HG03521 (cell line): ENCODE data around the gene TXNDC9.
"Not testable (repeated sequence)": the region's sequence is repeated elsewhere in the genome, so short reads cannot be mapped to it uniquely, and the experiment has no call there.

ENCODE experiments used
- ATAC-seq: cut with Tn5 transposase; IDR thresholded peaks from one replicate; pipeline ENCODE4 v1.9.1; 2021; ENCODE audit warnings: mild to moderate bottlenecking, moderate library complexity; ENCODE audit not compliant: unreplicated experiment

Gene TXNDC9

DNA sequence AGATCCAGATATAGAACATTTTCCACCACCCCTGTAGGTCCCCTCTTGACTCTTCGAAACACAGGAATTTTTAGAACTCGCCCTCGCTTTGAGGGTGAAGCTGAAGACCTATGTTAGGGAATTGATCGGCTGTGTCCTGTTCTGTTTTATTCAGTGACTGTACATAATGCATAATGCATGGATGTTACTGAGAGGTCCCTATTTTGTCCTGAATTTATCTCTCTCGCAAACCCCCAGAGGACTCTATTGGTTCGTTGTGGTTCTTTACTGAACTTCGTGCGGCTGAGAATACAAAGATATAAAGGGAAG, 625 bp upstream of the TXNDC9 start:
- peak; percentile 0 for ATAC-seq

- ATAC-seq = no peak
Measured at GRCh38 chr2:99325384-99325783, 10.7 kb downstream of the TXNDC9 start.

DNA sequence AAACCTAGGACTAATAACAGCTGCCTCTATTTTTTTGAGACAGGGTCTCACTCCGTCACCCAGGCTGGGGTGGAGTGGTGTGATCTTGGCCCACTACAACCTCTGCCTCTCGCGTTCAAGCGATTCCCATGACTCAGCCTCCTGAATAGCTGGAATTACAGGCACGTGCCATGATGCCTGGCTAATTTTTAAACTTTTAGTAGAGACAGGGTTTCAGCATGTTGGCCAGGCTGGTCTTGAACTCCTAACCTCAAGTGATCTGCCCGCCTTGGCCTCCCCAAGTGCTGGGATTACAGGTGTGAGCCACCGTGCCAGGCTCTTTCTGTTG, 18.3 kb downstream of the TXNDC9 start:
- ATAC-seq = not testable (repeated sequence)

- no peak for ATAC-seq
Measured at GRCh38 chr2:99317161-99317872, 18.8 kb downstream of the TXNDC9 start.

- ATAC-seq = not testable (repeated sequence)
Measured at GRCh38 chr2:99301097-99301496, 35.0 kb downstream of the TXNDC9 start, which contains the start of gene LYG1. Gene LYG1 (minus strand): TSS chr2:99301197. CDS start chr2:99295670, 5,527 bp downstream.

DNA sequence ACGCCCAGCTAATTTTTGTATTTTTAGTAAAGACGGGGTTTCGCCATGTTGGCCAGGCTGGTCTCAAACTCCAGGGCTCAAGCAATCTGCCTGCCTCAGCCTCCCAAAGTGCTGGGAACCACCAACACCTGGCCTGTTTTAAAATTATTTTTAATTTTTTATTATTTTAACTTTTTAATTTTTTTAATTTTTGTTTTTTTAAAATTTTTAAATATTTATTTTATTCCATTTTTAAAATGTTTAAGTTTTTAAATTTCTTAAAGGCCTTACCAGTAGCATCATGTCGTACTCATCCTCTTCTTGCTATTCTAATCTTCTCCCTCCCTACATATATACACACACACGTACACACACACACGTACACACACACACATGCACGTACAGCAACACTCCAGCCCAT, 36.6 kb downstream of the TXNDC9 start:
- no peak for ATAC-seq

- ATAC-seq = no peak
Measured at GRCh38 chr2:99297994-99298393, 38.1 kb downstream of the TXNDC9 start.

DNA sequence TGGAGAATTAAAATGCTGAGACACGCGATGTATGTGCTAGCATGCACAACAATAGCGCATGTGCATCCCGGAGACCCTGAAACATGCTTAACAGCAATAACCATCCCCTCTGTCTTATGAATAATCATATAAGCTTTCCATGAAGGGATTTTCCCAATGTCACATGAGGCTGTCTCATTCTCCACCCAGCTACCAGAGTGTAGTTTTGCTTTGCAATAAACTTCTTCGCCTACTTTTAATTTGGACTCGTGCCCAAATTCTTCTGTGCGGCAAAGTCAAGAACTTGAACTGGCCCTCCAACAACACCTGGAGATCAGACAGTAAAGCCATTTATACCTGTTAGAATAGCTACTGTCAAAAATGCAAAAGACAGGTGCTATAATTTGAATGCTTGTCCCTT, 50.6 kb downstream of the TXNDC9 start:
- ATAC-seq = no peak

- no peak for ATAC-seq
Measured at GRCh38 chr2:99279969-99280695, 56.0 kb downstream of the TXNDC9 start.

- no peak for ATAC-seq
Measured at GRCh38 chr2:99278793-99279291, 57.3 kb downstream of the TXNDC9 start.

DNA sequence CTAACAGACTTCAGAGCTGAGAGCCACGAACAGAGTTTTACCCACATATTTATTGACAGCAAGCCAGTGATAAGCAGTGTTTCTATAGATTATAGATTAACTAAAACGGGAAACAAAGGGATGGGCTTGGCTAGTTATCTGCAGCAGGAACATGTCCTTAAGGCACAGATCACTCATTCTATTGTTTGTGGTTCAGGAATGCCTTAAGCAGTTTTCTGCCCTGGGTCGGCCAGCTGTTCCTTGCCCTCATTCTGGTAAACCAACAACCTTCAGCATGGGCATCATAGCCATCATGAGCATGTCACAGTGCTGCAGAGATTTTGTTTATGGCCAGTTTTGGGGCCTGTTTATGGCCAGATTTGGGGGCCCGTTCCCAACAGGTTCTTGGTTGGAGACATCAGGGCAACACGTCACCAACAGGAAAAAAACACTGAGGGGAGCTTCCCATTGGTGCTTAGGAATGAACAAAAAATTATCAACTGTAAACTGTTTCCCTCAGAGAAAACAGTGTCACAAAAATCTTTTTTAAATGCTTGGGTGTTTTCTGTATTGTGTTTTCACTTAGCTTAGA, 57.9 kb downstream of the TXNDC9 start:
- not testable (repeated sequence) for ATAC-seq

GRCh38 chr2:99275882-99276281, 60.3 kb downstream of the TXNDC9 start:
- ATAC-seq = no peak
